ENCODE data around the gene PAM16. TPM values are rescaled to one million over a fixed set of nuclear protein-coding genes. Genes with fewer than 3 reads are reported as not detected.

Gene PAM16
- total RNA-seq, 1 donor from 2014 or later: 15.5 TPM

- peak; percentile 23 for DNase-seq
Observed at GRCh38 chr16:4383591-4384444, 32.7 kb upstream of the PAM16 start.

- no peak for DNase-seq
Observed at GRCh38 chr16:4382795-4383357, 31.8 kb upstream of the PAM16 start.

GRCh38 chr16:4381935-4382794 lies 31.0 kb upstream of the PAM16 start:
- DNase-seq: no peak

GRCh38 chr16:4381072-4381934 lies 30.2 kb upstream of the PAM16 start:
- DNase-seq: no peak

GRCh38 chr16:4380119-4381063 lies 29.3 kb upstream of the PAM16 start:
- peak; percentile 14 for DNase-seq

GRCh38 chr16:4378999-4379690 lies 28.0 kb upstream of the PAM16 start:
- no peak for DNase-seq

GRCh38 chr16:4378161-4378666 lies 27.1 kb upstream of the PAM16 start:
- DNase-seq: no peak

GRCh38 chr16:4377573-4378154 lies 26.5 kb upstream of the PAM16 start:
- DNase-seq: no peak

- no peak for DNase-seq
Observed at GRCh38 chr16:4376893-4377572, 25.9 kb upstream of the PAM16 start.

GRCh38 chr16:4376126-4376892 lies 25.2 kb upstream of the PAM16 start:
- DNase-seq: no peak

- DNase-seq: no peak
Observed at GRCh38 chr16:4375717-4376116, 24.6 kb upstream of the PAM16 start.

GRCh38 chr16:4373909-4374742 lies 23.0 kb upstream of the PAM16 start:
- peak; percentile 30 for DNase-seq

GRCh38 chr16:4373356-4373908 lies 22.3 kb upstream of the PAM16 start:
- DNase-seq: no peak

- DNase-seq: no peak
Observed at GRCh38 chr16:4372578-4373355, 21.6 kb upstream of the PAM16 start.

GRCh38 chr16:4372001-4372577 lies 21.0 kb upstream of the PAM16 start:
- peak; percentile 23 for DNase-seq

Measured in dermis blood vessel endothelial cell (primary cell).